GM12878 (cell line): Measurements from ENCODE around the gene OR2AT4. TPM values are rescaled to one million over a fixed set of nuclear protein-coding genes. Genes with fewer than 3 reads are reported as not detected.

ENCODE experiments used
- ATAC-seq: fragments of 200-7000 bp; cut with Tn5 transposase; 3 replicates; pipeline ENCODE4 v1.9.1; 2020; ENCODE audit warnings: mild to moderate bottlenecking, moderate library complexity
- BruUV-seq: library from RNA; stranded (reverse); fragments of 400-500 nt; replicated peaks from 2 replicates; lab custom pipeline; 2021; lab: Mats Ljungman, UMichigan
- CTCF ChIA-PET: fragments of 300-600 bp; sonication (Branson Sonifier 250); formaldehyde crosslinking; extraction: SDS; loops from one replicate; lab custom pipeline; 2021; ENCODE audit warnings: inconsistent platforms; lab: Yijun Ruan, JAX
- POLR2A ChIA-PET: fragments of 350-600 bp; formaldehyde crosslinking; extraction: SDS; loops from one replicate; lab custom pipeline; 2021; ENCODE audit warnings: inconsistent platforms; lab: Charles Lee
- RAD21 ChIA-PET: fragments of 300-600 bp; sonication (Branson Sonifier 250); formaldehyde crosslinking; loops from one replicate; lab custom pipeline; 2023; ENCODE audit warnings: antibody characterized with exemption; ENCODE audit not compliant: unreplicated experiment; lab: Charles Lee
- SMC1A ChIA-PET: fragments of 300-600 bp; sonication (Branson Sonifier 250); formaldehyde crosslinking; loops from one replicate; lab custom pipeline; 2023; ENCODE audit not compliant: unreplicated experiment, uncharacterized antibody; lab: Charles Lee
- DNase-seq: peaks from one replicate; pipeline ENCODE4 v3.0.0-alpha.2; 2011; ENCODE audit warnings: low read depth, low spot score
- FAIRE-seq: peaks from 3 replicates; lab custom pipeline; 2011; peaks lifted over from hg19 to GRCh38; lab: Jason Lieb, UNC
- H2AFZ ChIP-seq: 2 replicates; pipeline ENCODE4 v1.6.0; 2011; ENCODE audit warnings: low read depth, low read length, control low read depth; ENCODE audit not compliant: control insufficient read depth
- H3K27ac ChIP-seq: 2 replicates; pipeline ENCODE4 v1.5.1; 2011; ENCODE audit warnings: control low read depth; ENCODE audit not compliant: control insufficient read depth, insufficient read depth
- H3K27me3 ChIP-seq, 2 experiments: replicated peaks in 1 of 2; 2 replicates each; pipeline versions ENCODE4 v1.6.0 to v1.6.1; 2011; ENCODE audit warnings: low read length in 1 of 2; ENCODE audit not compliant: control insufficient read depth in 2 of 2, insufficient read depth in 2 of 2
- H3K36me3 ChIP-seq, 2 experiments: 2 replicates each; pipeline ENCODE4 v1.5.1; 2011; ENCODE audit warnings: low read length in 1 of 2; ENCODE audit not compliant: control insufficient read depth in 2 of 2, insufficient read depth in 2 of 2
- H3K4me1 ChIP-seq: 2 replicates; pipeline ENCODE4 v1.6.1; 2011; ENCODE audit warnings: mild to moderate bottlenecking, low read length, moderate library complexity, mixed read lengths; ENCODE audit not compliant: control insufficient read depth, insufficient read depth
- H3K4me2 ChIP-seq: 2 replicates; pipeline ENCODE4 v1.6.0; 2011; ENCODE audit warnings: control low read depth; ENCODE audit not compliant: control insufficient read depth, insufficient read depth
- H3K4me3 ChIP-seq: fragments of 200-600 bp; sonication (generic); 2 replicates; pipeline ENCODE4 v1.5.1; 2016
- H3K79me2 ChIP-seq: 2 replicates; pipeline ENCODE4 v1.6.0; 2011; ENCODE audit warnings: low read length; ENCODE audit not compliant: control insufficient read depth, insufficient read depth
- H3K9ac ChIP-seq: 2 replicates; pipeline ENCODE4 v1.8.0; 2011; ENCODE audit warnings: low read length, control low read depth, mixed read lengths; ENCODE audit not compliant: control insufficient read depth, insufficient read depth
- H3K9me3 ChIP-seq: replicated peaks from 3 replicates; pipeline ENCODE4 v1.5.1; 2011; ENCODE audit warnings: mild to moderate bottlenecking, low read length; ENCODE audit not compliant: control insufficient read depth, insufficient read depth
- H4K20me1 ChIP-seq: 2 replicates; pipeline ENCODE4 v1.6.0; 2011; ENCODE audit not compliant: control insufficient read depth, insufficient read depth
- ATF7 ChIP-seq: fragments of 450-650 bp; IDR thresholded peaks from 2 replicates; pipeline ENCODE4 v1.6.1; 2016; ENCODE audit warnings: low read depth, mild to moderate bottlenecking
- BCL3 ChIP-seq: IDR thresholded peaks from 2 replicates; pipeline ENCODE4 v1.6.1; 2011; ENCODE audit warnings: borderline replicate concordance, low read depth, mild to moderate bottlenecking, moderate library complexity, low read length; ENCODE audit not compliant: insufficient read depth, poor library complexity, severe bottlenecking
- ETV6 ChIP-seq, 2 experiments: fragments of 450-650 bp in 1 of 2; IDR thresholded peaks in 1 of 2; conservative IDR thresholded peaks in 1 of 2; 2 replicates each; pipeline ENCODE4 v1.6.1; 2014; ENCODE audit warnings: antibody characterized with exemption in 1 of 2, borderline replicate concordance in 1 of 2, low read depth in 1 of 2, mild to moderate bottlenecking in 1 of 2, moderate library complexity in 1 of 2
- FOXK2 ChIP-seq: fragments of 450-650 bp; IDR thresholded peaks from 2 replicates; pipeline ENCODE4 v1.6.1; 2017; ENCODE audit warnings: mild to moderate bottlenecking, moderate library complexity
- HSF1 ChIP-seq: fragments of 150-350 bp; IDR thresholded peaks from 2 replicates; pipeline ENCODE4 v1.6.1; 2014; ENCODE audit warnings: mild to moderate bottlenecking, low read depth, low read length
- JUNB ChIP-seq: IDR thresholded peaks from 2 replicates; pipeline ENCODE4 v1.6.1; 2016; ENCODE audit warnings: antibody characterized with exemption, mild to moderate bottlenecking
- LARP7 ChIP-seq: fragments of 450-650 bp; IDR thresholded peaks from 2 replicates; pipeline ENCODE4 v1.6.1; 2017; ENCODE audit warnings: mild to moderate bottlenecking
- MEF2A ChIP-seq: IDR thresholded peaks from 2 replicates; pipeline ENCODE4 v1.6.1; 2011; ENCODE audit warnings: low read depth, mild to moderate bottlenecking, low read length, moderate library complexity; ENCODE audit not compliant: insufficient read depth
- NFYB ChIP-seq: IDR thresholded peaks from 2 replicates; pipeline ENCODE4 v1.6.1; 2011; ENCODE audit warnings: low read depth, mild to moderate bottlenecking, low read length, improper control_type of control experiment, moderate library complexity; ENCODE audit not compliant: insufficient read depth
- POLR2A ChIP-seq: IDR thresholded peaks from 2 replicates; pipeline ENCODE4 v1.6.1; 2011; ENCODE audit warnings: low read depth, mild to moderate bottlenecking, low read length
- RELA ChIP-seq: fragments of 450-650 bp; IDR thresholded peaks from 2 replicates; pipeline ENCODE4 v1.8.0; 2014; ENCODE audit warnings: borderline replicate concordance; ENCODE audit not compliant: partially characterized antibody
- RFX5 ChIP-seq: IDR thresholded peaks from 2 replicates; pipeline ENCODE4 v1.6.1; 2011; ENCODE audit warnings: low read depth, low read length, improper control_type of control experiment
- SUZ12 ChIP-seq: fragments of 200-600 bp; sonication (generic); IDR thresholded peaks from one replicate; pipeline ENCODE4 v1.6.1; 2018; ENCODE audit warnings: antibody characterized with exemption, mild to moderate bottlenecking; ENCODE audit not compliant: unreplicated experiment
- TAF1 ChIP-seq: IDR thresholded peaks from 2 replicates; pipeline ENCODE4 v1.6.1; 2011; ENCODE audit warnings: mild to moderate bottlenecking, low read depth, low read length, borderline replicate concordance
- ZNF384 ChIP-seq: IDR thresholded peaks from 2 replicates; pipeline ENCODE4 v1.6.1; 2012; ENCODE audit warnings: low read depth, mild to moderate bottlenecking, low read length, improper control_type of control experiment, borderline replicate concordance
- ZNF592 ChIP-seq: fragments of 450-650 bp; IDR thresholded peaks from 2 replicates; pipeline ENCODE4 v1.6.1; 2017; ENCODE audit warnings: mild to moderate bottlenecking, moderate library complexity
- ZNF622 ChIP-seq: fragments of 450-650 bp; IDR thresholded peaks from 2 replicates; pipeline ENCODE4 v1.6.1; 2017; ENCODE audit warnings: mild to moderate bottlenecking, inconsistent platforms
- ZSCAN29 ChIP-seq: fragments of 450-650 bp; IDR thresholded peaks from 2 replicates; pipeline ENCODE4 v1.6.1; 2017; ENCODE audit warnings: mild to moderate bottlenecking, moderate library complexity
- in situ Hi-C: fragments of 300-500 bp; cut with MboI; formaldehyde crosslinking; loops from 9 replicates; pipeline ENCODE4 v1.14.3; 2018; ENCODE audit warnings: mixed read lengths
- intact Hi-C: fragments of 100-400 bp; cut with micrococcal nuclease; formaldehyde crosslinking; loops from one replicate; pipeline ENCODE4 v1.14.2; 2022; ENCODE audit not compliant: unreplicated experiment
- polyA plus RNA-seq, 11 experiments: library from polyadenylated mRNA; depleted of rRNA in 4 of 11; unstranded in 6 of 11; stranded (reverse) in 5 of 11; fragments of >200 nt; fragmentation: Nextera tagmentation in 4 of 11; fragmentation: Illumina TruSeq in 1 of 11; extraction: Ambion mirVana in 4 of 11; extraction: Trizol in 1 of 11; gene quantifications; 1 replicate in 1 of 11; 2 replicates in 10 of 11; pipeline versions ENCODE4 v1.2.1 to v1.2.3, GENCODE V29; 2011 to 2016; ENCODE audit warnings: inconsistent platforms in 2 of 11, missing spikeins in 2 of 11, low read depth in 1 of 11
- total RNA-seq, 4 experiments: library from RNA; depleted of rRNA in 3 of 4; stranded (reverse); fragments of >200 nt in 3 of 4; fragmentation: Illumina TruSeq in 1 of 4; extraction: Trizol in 1 of 4; gene quantifications; 2 replicates each; pipeline versions ENCODE4 v1.2.1 to v1.2.3, GENCODE V29; 2013 to 2021

Gene OR2AT4
- total and polyA plus RNA-seq, 10 of the 15 experiments (the other 5 are each of a cell fraction or from before 2014, with no cell fraction given), result 0.01 TPM; not detected in 9

- ATAC-seq, result no peak
- H3K4me3 ChIP-seq, result no peak overlapping the region
- POLR2A ChIA-PET, result no interaction called here
- RAD21 ChIA-PET, result no interaction called here
- no peaks in the 10 kb centered on the region for H3K9me3 ChIP-seq
- no peak for FAIRE-seq
- no peak overlapping the region for H3K4me2 ChIP-seq
- SMC1A ChIA-PET, result no interaction called here
- H2AFZ ChIP-seq, result no peak overlapping the region
- intact Hi-C loops (no loop called here), in situ Hi-C loops (no loop called here)
- H3K36me3 ChIP-seq, result no peaks in the 10 kb centered on the region
- no peak for DNase-seq
- no peaks in the 10 kb centered on the region for H3K79me2 ChIP-seq
- H3K9ac ChIP-seq, result no peak overlapping the region
- TF ChIP-seq FOXK2, result no peak
- TF ChIP-seq SUZ12, result no peak
- no peak for TF ChIP-seq RELA
- no peak for TF ChIP-seq BCL3
- TF ChIP-seq ETV6 (conservative IDR thresholded peaks at IDR 0.05 in 1 of 2, IDR thresholded peaks at IDR 0.05 in 1 of 2; ENCODE audit: borderline replicate concordance in 1 of 2, low read depth in 1 of 2), result no peak
- no peak for TF ChIP-seq HSF1
- no peak for TF ChIP-seq ZNF384
- no peak for TF ChIP-seq ZSCAN29
- no peak for TF ChIP-seq ZNF592
- TF ChIP-seq MEF2A, result no peak
- no peak for TF ChIP-seq ATF7
- no peak for TF ChIP-seq JUNB
- no peak for TF ChIP-seq TAF1
- no peak for TF ChIP-seq NFYB
- no peak for TF ChIP-seq LARP7
- no peak for TF ChIP-seq POLR2A
- no peak for TF ChIP-seq RFX5
- TF ChIP-seq ZNF622, result no peak
- H4K20me1 ChIP-seq, result no peaks in the 10 kb centered on the region
- H3K27ac ChIP-seq, result no peak overlapping the region
- H3K4me1 ChIP-seq, result no peaks in the 10 kb centered on the region
- CTCF ChIA-PET, result interaction anchor here (1.4 kb wide), 1 partner anchor 12 kb away, joined by 4 read pairs; no protein-coding TSS in a partner anchor
- BruUV-seq, result no TSS peak
- H3K27me3 ChIP-seq, result no peaks in the 10 kb centered on the region
Measured at GRCh38 chr11:75076671-75077070, 20.0 kb downstream of the OR2AT4 start.
